Right lobe of liver (tissue), 4 donors: Measurements from ENCODE around the gene PALM3.

Source experiments
- POLR2A ChIP-seq: fragments of 450-650 bp; IDR thresholded peaks from one replicate; pipeline ENCODE4 v1.6.1; 2017; ENCODE audit warnings: antibody characterized with exemption, mild to moderate bottlenecking
- TF ChIP-seq, protein P1 (sequence below), 4 donors: fragments of 200-600 bp in 3 of 4; fragments of 450-650 bp in 1 of 4; IDR thresholded peaks; one replicate each; pipeline versions ENCODE4 v1.5.1 to v1.8.0; 2016 to 2022; ENCODE audit warnings: antibody characterized with exemption in 4 of 4, mild to moderate bottlenecking in 2 of 4
- donor health status: DM: no; HTN: no; CAD: no.
- donor health status: DM: no; HTN: no; CAD: no.
- donor health status: DM: no; HTN: yes; CAD: no.

DNA sequence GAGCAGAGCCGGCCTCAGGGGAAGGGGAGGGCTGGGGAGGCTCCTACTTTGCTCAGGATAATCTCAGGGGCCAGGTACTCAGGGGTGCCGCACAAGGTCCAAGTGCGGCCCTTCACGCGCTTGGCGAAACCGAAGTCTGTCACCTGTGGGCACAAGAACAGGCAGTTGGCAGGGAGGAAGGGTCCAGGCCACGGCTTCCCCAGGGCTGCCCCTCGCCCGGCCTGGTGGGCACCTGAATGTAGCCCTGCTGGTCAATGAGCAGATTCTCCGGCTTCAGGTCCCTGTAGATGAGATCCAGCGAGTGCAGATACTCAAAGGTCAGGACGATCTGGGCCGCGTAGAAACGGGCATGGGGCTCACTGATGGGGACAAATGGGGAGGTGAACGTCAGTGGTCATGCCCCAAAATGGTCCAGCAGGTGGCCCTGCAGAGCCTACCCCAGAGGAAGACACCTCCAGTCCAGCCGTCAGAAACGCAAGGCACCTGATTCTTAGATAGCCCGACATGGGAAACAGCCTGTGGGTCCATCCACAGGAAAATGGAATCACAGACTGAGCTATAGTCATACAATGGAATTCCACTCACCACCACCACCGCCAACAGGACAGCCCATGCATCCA is 35.8 kb upstream of the PALM3 start:
- TF ChIP-seq, protein P1, sequence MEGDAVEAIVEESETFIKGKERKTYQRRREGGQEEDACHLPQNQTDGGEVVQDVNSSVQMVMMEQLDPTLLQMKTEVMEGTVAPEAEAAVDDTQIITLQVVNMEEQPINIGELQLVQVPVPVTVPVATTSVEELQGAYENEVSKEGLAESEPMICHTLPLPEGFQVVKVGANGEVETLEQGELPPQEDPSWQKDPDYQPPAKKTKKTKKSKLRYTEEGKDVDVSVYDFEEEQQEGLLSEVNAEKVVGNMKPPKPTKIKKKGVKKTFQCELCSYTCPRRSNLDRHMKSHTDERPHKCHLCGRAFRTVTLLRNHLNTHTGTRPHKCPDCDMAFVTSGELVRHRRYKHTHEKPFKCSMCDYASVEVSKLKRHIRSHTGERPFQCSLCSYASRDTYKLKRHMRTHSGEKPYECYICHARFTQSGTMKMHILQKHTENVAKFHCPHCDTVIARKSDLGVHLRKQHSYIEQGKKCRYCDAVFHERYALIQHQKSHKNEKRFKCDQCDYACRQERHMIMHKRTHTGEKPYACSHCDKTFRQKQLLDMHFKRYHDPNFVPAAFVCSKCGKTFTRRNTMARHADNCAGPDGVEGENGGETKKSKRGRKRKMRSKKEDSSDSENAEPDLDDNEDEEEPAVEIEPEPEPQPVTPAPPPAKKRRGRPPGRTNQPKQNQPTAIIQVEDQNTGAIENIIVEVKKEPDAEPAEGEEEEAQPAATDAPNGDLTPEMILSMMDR (IDR thresholded peaks at IDR 0.05), result peak; percentile 16 to 34 (median 22)
- no peak for TF ChIP-seq POLR2A
